Measurements from ENCODE around the gene TCF4.

Gene TCF4

DNA sequence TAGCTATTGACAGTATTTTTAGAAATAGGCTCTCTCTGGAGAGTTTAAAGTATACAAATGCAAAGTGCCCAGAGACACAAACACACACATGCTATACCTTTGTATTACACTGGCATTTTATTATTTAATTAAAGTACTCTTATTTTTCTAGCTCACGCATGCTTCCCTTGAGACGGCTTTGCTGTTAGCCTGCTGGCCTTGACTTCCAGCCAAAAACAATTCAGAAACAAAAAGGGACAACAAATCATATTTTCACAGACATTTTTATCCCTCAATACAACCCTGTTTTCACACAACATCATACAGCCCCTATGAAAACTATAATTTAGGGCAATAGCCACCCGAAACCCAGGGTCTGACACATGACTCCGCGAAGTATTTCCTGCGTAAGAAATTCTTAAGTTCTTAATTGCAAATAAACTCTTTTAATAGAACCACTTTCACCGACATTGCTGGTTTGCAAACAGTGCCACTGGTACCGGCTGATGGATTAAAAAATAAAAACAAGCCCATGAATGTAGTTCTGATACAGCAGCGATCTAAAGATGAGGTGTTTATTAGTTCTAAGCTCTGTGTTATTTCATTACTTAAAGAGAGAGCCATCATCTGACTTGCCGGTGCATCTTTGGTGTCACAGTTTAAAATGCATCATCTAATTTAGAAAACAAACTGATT lies 185.1 kb downstream of the TCF4 start:
- H3K27ac ChIP-seq = no peak overlapping the region

DNA sequence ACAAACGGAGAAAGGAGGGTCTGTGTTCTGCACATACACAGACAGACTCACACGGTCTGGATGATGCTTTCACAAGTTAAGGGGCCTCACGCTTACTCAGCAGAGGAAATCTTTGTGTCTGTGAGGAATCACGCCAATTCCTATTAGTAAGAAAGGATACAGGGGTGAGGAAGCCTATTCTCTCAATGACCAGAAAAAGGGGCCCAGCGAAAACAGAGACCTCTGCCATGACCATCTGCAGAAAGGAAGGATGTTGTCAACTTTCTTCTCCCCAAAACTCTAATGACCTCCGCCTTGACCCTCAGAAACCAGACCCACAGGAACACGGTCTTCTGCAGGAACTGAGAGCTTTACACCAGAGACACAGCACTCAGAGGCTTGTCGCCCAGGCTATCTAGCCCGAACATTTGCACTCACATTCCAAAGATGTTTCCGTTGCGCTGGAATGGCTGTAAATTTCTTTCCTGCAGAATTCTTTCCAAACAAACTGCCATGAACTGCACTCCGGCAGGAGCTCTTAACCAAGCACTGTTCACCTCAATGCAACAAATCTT lies 186.3 kb downstream of the TCF4 start:
- no peak overlapping the region for H3K27ac ChIP-seq
- TF ChIP-seq, protein P1, sequence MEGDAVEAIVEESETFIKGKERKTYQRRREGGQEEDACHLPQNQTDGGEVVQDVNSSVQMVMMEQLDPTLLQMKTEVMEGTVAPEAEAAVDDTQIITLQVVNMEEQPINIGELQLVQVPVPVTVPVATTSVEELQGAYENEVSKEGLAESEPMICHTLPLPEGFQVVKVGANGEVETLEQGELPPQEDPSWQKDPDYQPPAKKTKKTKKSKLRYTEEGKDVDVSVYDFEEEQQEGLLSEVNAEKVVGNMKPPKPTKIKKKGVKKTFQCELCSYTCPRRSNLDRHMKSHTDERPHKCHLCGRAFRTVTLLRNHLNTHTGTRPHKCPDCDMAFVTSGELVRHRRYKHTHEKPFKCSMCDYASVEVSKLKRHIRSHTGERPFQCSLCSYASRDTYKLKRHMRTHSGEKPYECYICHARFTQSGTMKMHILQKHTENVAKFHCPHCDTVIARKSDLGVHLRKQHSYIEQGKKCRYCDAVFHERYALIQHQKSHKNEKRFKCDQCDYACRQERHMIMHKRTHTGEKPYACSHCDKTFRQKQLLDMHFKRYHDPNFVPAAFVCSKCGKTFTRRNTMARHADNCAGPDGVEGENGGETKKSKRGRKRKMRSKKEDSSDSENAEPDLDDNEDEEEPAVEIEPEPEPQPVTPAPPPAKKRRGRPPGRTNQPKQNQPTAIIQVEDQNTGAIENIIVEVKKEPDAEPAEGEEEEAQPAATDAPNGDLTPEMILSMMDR (conservative IDR thresholded peaks at IDR 0.05) = no peak

More for the DNA sequence above, 185.1 kb downstream of the TCF4 start:
- TF ChIP-seq, protein P1 (conservative IDR thresholded peaks at IDR 0.05) = no peak

DNA sequence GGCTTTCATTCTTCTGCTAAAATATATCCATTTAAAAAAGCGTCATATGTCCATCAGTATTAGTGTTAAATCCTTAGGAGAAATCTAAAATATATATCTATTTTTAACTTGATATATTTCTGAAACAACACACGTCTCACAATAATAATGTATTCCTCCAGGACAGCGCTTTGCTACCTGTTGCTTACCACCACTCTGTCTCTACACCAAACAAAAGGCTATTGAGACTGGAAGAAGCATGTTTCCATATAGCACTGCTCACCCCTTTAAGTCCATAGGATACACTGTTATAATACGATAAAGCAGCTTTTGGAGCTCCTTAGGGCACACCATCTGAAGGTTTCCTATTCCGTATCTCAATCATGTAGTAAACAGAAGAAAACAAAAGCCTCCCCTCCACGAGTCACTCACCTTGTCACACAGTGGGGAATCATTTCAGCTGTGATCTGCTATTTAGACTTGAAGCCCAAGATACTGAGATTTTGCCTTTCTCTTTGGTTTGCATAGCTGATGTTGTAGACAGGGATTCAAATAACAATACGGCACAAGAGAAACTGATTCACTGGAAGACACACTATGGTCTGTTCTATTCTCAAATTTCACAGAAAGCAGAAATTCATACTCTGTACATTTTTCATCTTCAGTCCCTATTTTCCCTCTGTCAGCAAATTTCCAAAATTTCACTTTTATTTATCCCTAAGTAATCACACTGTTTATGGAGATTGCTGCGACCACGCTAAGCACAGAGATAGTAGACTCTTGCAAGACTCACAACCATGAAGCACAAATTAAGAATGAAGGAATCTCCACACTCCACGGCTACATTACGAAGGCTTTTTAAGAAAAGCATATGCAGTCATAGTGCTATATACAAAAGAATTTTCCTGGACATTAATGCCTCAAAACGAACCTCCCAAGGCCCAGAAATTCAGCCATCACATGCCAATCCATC lies 187.1 kb downstream of the TCF4 start:
- TF ChIP-seq, protein P1 (conservative IDR thresholded peaks at IDR 0.05) = no peak
- no peak overlapping the region for H3K27ac ChIP-seq

- H3K27ac ChIP-seq = no peak overlapping the region
These were observed 187.9 kb downstream of the TCF4 start for GRCh38 chr18:55400081-55400480.

DNA sequence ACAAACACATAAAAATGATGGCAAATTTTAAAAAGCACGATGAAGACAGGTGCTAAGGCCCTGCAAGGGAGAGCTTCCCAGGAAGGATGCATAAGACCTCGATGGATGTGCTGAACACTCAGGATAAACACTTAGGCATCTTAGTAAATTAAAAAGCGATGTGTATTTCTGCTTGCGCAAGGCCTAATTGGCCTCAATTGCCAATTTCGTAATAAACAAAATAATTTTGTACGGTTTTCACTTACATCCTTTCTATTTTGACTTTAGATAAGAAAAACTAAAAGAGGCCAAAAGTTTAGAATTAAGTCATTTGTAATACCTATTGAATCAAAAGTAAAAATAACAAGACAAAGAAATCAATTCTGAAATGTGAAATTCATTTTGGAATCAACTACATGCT lies 189.1 kb downstream of the TCF4 start:
- TF ChIP-seq, protein P1 (conservative IDR thresholded peaks at IDR 0.05) = no peak
- H3K27ac ChIP-seq = no peak overlapping the region

More at GRCh38 chr18:55400081-55400480, 187.9 kb downstream of the TCF4 start:
- TF ChIP-seq, protein P1 (conservative IDR thresholded peaks at IDR 0.05) = no peak

- no peak overlapping the region for H3K27ac ChIP-seq
- TF ChIP-seq, protein P1 (conservative IDR thresholded peaks at IDR 0.05) = no peak
These were observed 191.0 kb downstream of the TCF4 start for GRCh38 chr18:55396979-55397378.
